ENCODE measurements around the gene CALHM3. TPM values are rescaled to one million over a fixed set of nuclear protein-coding genes. Genes with fewer than 3 reads are reported as not detected.

Gene CALHM3
- total and polyA plus RNA-seq, 4 donors, result 0.02 to 0.15 TPM; not detected in 2

DNA sequence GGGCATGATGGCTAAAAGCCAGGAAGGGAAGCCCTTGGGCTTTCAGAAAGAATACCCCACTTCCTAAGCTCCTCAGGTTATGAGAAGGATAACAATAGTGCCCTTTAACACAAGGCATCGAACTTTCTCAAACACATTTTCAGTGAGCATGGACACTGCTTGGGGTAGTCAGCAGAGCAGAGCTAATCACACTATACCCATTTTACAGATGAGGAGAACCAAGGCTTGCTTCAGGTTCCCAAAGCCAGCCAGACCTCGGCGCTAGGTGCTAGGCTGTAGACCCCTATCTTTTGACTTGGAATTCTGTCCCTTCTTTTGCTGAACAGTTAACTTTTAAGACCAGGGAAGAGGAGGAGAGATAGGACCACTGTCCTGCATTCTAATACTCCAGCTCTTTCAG, 16.3 kb upstream of the CALHM3 start:
- Histone ChIP-seq H3K36me3 (ENCODE audit: control insufficient read depth in 4 of 4, insufficient read depth in 4 of 4, low read length in 4 of 4) (no peaks in the 10 kb centered on the region), H3K4me1 (ENCODE audit: control insufficient read depth in 5 of 5, insufficient read depth in 5 of 5, low read length in 5 of 5) (peaks cover 0 to 12% (median 0%) of the 10 kb centered on the region in 5 donors), H3K27me3 (ENCODE audit: control insufficient read depth in 3 of 3, insufficient read depth in 3 of 3, low read length in 2 of 3) (peaks cover 3 to 52% (median 49%) of the 10 kb centered on the region in 3 donors), H3K4me3 (no peak overlapping the region), H3K9me3 (ENCODE audit: control insufficient read depth in 4 of 4, insufficient read depth in 3 of 4, low read length in 3 of 4) (no peaks in the 10 kb centered on the region), H3K9ac (ENCODE audit: insufficient read depth in 1 of 2, low read length in 2 of 2) (no peak overlapping the region), H3K27ac (ENCODE audit: low read depth in 1 of 2, low read length in 1 of 2) (no peak overlapping the region)
- 85 to 89% methylated on average over 3 of the region's 3 CpGs for WGBS, 2 donors
- TF ChIP-seq, protein P1, sequence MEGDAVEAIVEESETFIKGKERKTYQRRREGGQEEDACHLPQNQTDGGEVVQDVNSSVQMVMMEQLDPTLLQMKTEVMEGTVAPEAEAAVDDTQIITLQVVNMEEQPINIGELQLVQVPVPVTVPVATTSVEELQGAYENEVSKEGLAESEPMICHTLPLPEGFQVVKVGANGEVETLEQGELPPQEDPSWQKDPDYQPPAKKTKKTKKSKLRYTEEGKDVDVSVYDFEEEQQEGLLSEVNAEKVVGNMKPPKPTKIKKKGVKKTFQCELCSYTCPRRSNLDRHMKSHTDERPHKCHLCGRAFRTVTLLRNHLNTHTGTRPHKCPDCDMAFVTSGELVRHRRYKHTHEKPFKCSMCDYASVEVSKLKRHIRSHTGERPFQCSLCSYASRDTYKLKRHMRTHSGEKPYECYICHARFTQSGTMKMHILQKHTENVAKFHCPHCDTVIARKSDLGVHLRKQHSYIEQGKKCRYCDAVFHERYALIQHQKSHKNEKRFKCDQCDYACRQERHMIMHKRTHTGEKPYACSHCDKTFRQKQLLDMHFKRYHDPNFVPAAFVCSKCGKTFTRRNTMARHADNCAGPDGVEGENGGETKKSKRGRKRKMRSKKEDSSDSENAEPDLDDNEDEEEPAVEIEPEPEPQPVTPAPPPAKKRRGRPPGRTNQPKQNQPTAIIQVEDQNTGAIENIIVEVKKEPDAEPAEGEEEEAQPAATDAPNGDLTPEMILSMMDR (IDR thresholded peaks at IDR 0.05; ENCODE audit: control extremely low read depth, extremely low read depth), result no peak
- no peak for ATAC-seq (ENCODE audit: insufficient read depth, low FRiP score)
- DNase-seq, result no peak

GRCh38 chr10:103493916-103494877, 15.2 kb upstream of the CALHM3 start:
- H3K9me3 ChIP-seq (ENCODE audit: control insufficient read depth in 4 of 4, insufficient read depth in 3 of 4, low read length in 3 of 4), result no peaks in the 10 kb centered on the region
- 1 to 3% methylated on average over 56 to 92 of the region's 92 CpGs for WGBS, 2 donors
- H3K36me3 ChIP-seq (ENCODE audit: control insufficient read depth in 4 of 4, insufficient read depth in 4 of 4, low read length in 4 of 4), result no peaks in the 10 kb centered on the region
- peak overlapping the region; percentile 16 for H3K4me3 ChIP-seq
- H3K27ac ChIP-seq (ENCODE audit: low read depth in 1 of 2, low read length in 1 of 2), result no peak overlapping the region
- ATAC-seq (ENCODE audit: insufficient read depth, low FRiP score) (peak; percentile 13), DNase-seq (peak in 1 of 3 donors; percentile 28)
- no peak overlapping the region for H3K9ac ChIP-seq (ENCODE audit: insufficient read depth in 1 of 2, low read length in 2 of 2)
- TF ChIP-seq, protein P1 (IDR thresholded peaks at IDR 0.05; ENCODE audit: control extremely low read depth, extremely low read depth), result no peak
- peaks cover 3 to 43% (median 42%) of the 10 kb centered on the region in 3 donors for H3K27me3 ChIP-seq (ENCODE audit: control insufficient read depth in 3 of 3, insufficient read depth in 3 of 3, low read length in 2 of 3)
- H3K4me1 ChIP-seq (ENCODE audit: control insufficient read depth in 5 of 5, insufficient read depth in 5 of 5, low read length in 5 of 5), result peaks cover 0 to 12% (median 0%) of the 10 kb centered on the region in 5 donors

DNA sequence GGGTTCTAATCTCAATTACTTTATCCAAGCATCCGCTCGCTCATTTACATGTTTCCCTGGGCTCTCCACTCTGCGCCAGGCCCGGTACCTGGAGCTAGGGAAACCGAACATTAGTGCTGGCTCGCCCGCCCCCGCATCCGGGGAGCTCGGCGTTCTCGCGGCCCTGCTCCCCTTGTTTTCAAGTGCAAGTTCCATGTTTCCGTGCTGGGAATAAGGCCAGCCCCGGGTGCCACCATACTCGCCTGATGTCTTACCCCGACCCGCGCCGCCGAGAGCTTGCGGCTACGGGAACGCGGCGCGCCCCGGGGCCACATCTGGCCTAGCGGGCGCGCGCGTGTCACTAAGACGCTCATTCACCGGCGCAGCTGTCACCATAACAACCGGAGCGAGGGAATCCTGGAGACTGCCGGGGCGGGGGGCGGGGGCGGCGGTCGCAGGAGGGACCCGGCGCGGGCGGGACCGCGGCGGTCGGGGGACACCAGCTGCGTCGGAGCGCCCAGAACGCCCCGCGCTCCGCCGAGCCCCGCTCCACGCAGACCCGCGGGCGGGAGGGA, 14.4 kb upstream of the CALHM3 start, which contains the start of gene NEURL1:
Gene NEURL1, plus strand, starts transcription at position 344 of the 554 bp plus-strand sequence. CDS start 683 bp downstream, outside the sequence.
- 3 to 4% methylated on average over 62 to 65 of the region's 65 CpGs for WGBS, 2 donors
- H3K27ac ChIP-seq (ENCODE audit: low read depth in 1 of 2, low read length in 1 of 2), result no peak within 1 kb of the TSS

More for the DNA sequence above, 14.4 kb upstream of the CALHM3 start, which contains the start of gene NEURL1:
- Histone ChIP-seq H3K27me3 (ENCODE audit: control insufficient read depth in 3 of 3, insufficient read depth in 3 of 3, low read length in 2 of 3) (peaks cover 3 to 38% (median 36%) of the 10 kb centered on the region in 3 donors), H3K9me3 (ENCODE audit: control insufficient read depth in 4 of 4, insufficient read depth in 3 of 4, low read length in 3 of 4) (no peaks in the 10 kb centered on the region), H3K9ac (ENCODE audit: insufficient read depth in 1 of 2, low read length in 2 of 2) (no peak within 1 kb of the TSS), H3K36me3 (ENCODE audit: control insufficient read depth in 4 of 4, insufficient read depth in 4 of 4, low read length in 4 of 4) (no peaks in the 10 kb centered on the region), H3K4me1 (ENCODE audit: control insufficient read depth in 5 of 5, insufficient read depth in 5 of 5, low read length in 5 of 5) (peaks cover 0 to 12% (median 0%) of the 10 kb centered on the region in 5 donors), H3K4me3 (peak within 1 kb of the TSS; percentile 16)
- TF ChIP-seq, protein P1 (IDR thresholded peaks at IDR 0.05; ENCODE audit: control extremely low read depth, extremely low read depth), result no peak
- DNase-seq (peak; percentile 57 to 61 (median 58)), ATAC-seq (ENCODE audit: insufficient read depth, low FRiP score) (no peak)
